GM06990 (cell line): ENCODE measurements around the gene CADM1.

Source experiments
- DNase-seq: peaks from one replicate; pipeline ENCODE4 v3.0.0-alpha.2; 2011; ENCODE audit not compliant: insufficient read length; ENCODE audit errors: extremely low read depth
- H3K27me3 ChIP-seq: replicated peaks from 2 replicates; pipeline ENCODE4 v1.6.0; 2011; ENCODE audit warnings: low read length; ENCODE audit not compliant: control insufficient read depth, insufficient read depth
- H3K36me3 ChIP-seq: 2 replicates; pipeline ENCODE4 v1.5.1; 2011; ENCODE audit warnings: low read length; ENCODE audit not compliant: control insufficient read depth, insufficient read depth
- H3K4me3 ChIP-seq: replicated peaks from 2 replicates; pipeline ENCODE4 v1.5.1; 2011; ENCODE audit warnings: low read depth, mild to moderate bottlenecking, control low read depth, low read length
- TF ChIP-seq, protein P1 (sequence below): IDR thresholded peaks from 2 replicates; pipeline ENCODE4 v1.5.1; 2011; ENCODE audit warnings: low read length, control low read depth, mild to moderate bottlenecking, inconsistent platforms; ENCODE audit not compliant: insufficient read depth, poor library complexity, severe bottlenecking

Gene CADM1

DNA sequence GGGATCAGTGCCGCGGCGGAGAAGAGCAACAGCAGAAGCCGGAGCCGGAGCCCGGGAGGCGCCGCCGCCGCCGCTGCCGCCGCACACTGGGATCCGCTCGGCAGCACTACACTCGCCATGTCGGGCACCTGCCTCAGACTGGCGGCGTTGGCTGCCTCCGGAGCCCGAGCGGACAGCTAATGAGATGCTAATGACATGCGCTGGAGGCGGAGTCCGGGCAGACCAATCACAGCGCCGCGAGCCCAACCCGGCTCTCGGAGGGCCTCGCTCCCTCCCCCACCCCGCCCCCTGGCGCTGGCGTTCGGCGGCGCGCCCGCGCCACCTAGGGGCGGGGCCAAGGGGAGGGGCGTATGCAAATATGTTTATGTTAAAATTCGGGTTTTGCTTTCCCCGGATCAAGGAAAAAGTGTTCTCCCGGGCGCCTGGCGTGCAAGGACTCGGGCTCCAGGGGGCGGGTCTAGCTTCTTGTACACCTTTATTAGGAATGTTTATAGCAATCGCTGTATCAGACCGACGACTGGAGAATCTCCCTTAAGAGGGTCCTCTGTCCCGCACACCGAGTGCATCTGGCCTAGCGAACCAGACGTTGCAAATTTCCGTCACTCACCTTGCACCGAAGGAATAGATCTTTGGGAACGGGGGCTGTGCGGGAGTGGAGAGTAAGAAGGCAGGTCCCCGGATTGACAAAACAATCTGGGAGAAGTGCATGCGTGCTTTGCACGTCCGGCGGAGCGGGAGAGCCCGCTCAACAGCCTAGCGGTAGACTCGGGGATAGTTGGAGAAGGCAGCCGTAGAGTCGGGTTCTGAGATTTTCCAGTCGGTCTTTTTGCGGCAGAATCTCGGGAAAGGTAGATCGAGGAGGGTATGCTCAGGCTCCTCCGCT lies at the start of gene CADM1:
TSS of gene CADM1 (minus strand) at position 140 of the 883 bp plus-strand sequence.
- TF ChIP-seq, protein P1, sequence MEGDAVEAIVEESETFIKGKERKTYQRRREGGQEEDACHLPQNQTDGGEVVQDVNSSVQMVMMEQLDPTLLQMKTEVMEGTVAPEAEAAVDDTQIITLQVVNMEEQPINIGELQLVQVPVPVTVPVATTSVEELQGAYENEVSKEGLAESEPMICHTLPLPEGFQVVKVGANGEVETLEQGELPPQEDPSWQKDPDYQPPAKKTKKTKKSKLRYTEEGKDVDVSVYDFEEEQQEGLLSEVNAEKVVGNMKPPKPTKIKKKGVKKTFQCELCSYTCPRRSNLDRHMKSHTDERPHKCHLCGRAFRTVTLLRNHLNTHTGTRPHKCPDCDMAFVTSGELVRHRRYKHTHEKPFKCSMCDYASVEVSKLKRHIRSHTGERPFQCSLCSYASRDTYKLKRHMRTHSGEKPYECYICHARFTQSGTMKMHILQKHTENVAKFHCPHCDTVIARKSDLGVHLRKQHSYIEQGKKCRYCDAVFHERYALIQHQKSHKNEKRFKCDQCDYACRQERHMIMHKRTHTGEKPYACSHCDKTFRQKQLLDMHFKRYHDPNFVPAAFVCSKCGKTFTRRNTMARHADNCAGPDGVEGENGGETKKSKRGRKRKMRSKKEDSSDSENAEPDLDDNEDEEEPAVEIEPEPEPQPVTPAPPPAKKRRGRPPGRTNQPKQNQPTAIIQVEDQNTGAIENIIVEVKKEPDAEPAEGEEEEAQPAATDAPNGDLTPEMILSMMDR, result peak; percentile 13
- Histone ChIP-seq H3K36me3 (no peaks in the 10 kb centered on the region), H3K4me3 (peak within 1 kb of the TSS; percentile 67), H3K27me3 (no peaks in the 10 kb centered on the region; the same call in 1 of the 2 replicates)
- DNase-seq, result peak; percentile 64

DNA sequence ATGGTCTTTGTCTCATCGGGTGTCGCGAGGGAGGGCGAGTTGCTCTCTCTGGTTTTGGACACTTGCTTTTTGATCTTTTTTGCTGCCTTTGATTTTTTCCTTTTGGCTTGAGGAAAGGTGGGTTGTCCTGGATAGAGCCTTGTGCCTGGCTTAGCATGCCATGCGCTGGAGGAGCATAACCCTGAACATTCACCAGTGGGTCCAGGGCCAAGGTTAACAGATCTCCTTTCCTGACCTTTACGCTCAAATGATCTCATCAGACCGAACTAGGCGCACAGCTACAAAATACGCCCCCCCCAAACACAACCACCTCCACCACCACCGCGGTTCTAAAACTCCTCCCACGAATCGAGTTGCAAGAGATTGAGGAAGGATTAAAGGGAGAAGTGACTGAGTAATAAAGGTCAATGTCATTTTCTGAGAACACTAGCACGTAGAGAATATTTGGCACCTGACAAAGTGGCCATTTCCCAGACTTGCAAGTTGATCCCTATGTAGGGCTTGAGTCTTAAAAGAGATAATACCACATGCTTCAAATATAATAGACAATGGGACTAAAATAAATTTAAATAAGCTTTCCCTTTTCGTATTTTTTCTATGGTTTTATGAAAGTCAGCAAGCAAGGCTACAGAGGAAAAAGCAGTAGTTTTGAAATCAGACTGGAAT lies 48.7 kb upstream of the CADM1 start:
- no peaks in the 10 kb centered on the region for H3K27me3 ChIP-seq
- TF ChIP-seq, protein P1, result no peak
- no peak overlapping the region for H3K4me3 ChIP-seq

DNA sequence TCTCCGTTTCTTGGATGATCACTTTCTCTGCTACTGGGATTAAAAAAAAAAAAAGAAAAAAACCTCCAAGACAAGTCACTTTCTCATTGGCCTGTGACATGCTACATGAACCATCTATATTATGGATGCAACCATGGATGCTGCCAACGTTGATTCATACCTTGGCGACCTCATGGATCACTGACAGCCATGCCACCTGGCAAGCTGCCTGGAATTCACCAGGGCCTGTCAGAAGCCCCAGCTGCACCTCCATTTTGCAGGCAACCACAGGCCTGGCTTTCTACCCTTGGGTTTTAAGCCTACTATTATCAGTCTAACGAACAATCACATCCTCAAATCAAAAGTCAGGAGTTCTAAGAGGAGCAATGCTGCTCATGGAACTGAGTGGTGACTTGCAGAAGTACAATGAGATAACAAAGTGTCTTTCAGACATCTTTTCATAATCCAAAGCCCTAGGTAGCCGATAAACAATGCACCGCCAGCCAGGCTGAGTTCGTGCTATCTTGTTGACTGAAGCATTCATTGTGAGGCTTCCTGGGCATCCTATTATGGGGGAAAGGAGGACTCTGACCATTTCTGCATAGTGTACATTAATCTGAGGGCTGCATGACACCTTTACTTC lies 48.0 kb upstream of the CADM1 start:
- DNase-seq, result no peak
- Histone ChIP-seq H3K36me3 (no peaks in the 10 kb centered on the region), H3K4me3 (no peak overlapping the region), H3K27me3 (no peaks in the 10 kb centered on the region)
- TF ChIP-seq, protein P1, result no peak

More for the DNA sequence above, 48.7 kb upstream of the CADM1 start:
- no peaks in the 10 kb centered on the region for H3K36me3 ChIP-seq
- no peak for DNase-seq

DNA sequence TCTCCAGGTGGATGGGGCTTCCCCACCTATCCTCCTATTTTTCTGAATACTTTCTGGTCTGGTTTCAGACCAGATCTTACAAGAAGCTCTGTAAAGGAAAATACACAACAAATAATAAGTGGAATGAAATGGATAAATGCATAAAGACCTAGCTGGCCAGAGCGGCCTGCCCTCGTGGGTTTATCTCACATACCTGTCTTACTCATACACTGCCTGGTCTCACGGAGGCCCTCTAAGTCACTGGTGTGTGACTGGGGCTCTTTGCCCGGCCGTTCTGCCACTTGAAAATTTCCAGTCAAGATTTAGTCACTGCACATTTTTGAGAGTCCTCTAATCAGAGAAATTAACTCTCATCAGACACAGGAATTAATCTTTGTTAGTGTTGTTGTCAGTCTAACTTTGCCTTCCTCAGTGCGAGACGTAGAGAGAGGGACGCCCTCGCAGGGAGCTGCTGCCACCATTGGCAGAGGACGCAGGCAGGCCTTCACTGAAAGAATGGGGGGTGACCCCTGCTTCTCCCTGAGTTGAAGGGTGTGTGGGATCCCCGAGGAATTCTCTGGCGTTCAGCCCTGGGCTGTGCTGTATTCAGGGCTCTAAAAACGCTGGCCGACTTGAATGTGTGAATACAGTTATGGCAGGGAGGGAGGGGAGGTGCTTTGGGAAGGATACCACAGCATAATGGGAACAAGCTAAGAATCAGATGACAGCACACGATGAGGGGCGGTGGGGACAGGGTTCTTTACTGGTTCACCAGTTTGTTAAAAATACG lies 46.3 kb upstream of the CADM1 start:
- H3K36me3 ChIP-seq, result no peaks in the 10 kb centered on the region
- DNase-seq, result no peak
- TF ChIP-seq, protein P1, result no peak
- H3K27me3 ChIP-seq, result no peaks in the 10 kb centered on the region
- no peak overlapping the region for H3K4me3 ChIP-seq

DNA sequence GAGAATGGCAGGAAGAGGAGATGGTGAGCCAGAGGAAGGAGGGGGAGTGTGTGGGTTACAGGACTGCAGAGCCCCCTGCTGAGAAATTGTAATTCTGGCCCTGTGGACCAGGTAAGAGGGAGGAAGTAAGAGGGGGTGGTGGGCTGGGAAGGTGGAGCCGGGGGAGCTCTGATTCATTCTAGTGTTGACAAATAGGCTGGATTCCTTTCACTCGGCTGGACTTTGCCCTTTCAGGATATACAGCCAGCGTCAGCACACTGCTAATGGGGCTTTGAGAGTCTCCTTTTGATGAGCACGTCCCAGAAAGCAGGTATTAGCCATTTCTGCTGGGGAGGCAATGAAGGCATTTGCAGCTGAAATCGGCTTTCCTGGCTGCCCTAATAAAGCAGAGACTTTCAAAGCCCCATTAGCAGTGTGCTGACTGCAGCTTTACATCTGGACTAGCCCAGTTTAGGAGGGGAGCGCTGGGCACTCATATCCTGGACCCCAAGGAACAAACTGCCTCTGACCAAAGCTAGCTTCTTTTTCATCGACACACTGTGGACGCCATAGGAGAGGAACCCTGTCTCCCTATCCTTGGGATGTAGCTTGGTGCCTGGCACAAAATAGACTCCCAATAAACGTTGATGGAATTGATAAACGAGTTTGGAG lies 44.8 kb upstream of the CADM1 start:
- Histone ChIP-seq H3K27me3 (no peaks in the 10 kb centered on the region), H3K36me3 (no peaks in the 10 kb centered on the region), H3K4me3 (no peak overlapping the region)
- no peak for DNase-seq
- TF ChIP-seq, protein P1, result no peak
